Measurements from ENCODE around the gene ATXN2. TPM values are rescaled to one million over a fixed set of nuclear protein-coding genes. Genes with fewer than 3 reads are reported as not detected.

ATXN2 gene
- total and polyA plus RNA-seq, 3 experiments from 2014 or later = 27.7 to 44.9 (median 39.9) TPM

DNA sequence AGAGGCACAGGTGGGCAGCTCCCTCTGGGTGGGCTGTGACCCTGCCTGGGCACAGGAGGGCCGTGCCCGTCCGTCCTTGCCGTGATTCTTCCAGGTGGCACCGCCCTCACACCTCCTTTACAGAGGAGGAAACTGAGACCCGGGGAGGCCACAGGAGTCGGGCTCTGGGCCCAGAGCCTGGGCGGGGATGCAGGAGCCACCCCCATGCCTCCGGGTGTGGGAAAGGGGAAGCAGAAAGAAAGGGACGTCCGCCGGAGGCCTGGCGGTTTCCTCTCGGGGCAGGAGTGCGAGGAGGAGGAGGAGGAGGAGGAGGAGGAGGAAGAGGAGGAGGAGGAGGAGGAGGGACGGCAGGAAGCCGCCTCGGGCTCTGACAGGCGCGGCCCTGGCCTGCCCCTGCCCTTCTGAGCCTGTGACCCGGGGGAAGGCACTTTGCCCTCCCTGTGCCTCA is 170.4 kb downstream of the ATXN2 start:
- Histone ChIP-seq H3K36me3 (ENCODE audit: insufficient read depth, low read length) (no peaks in the 10 kb centered on the region), H3K9me3 (ENCODE audit: low read length) (no peaks in the 10 kb centered on the region), H3K4me1 (ENCODE audit: insufficient read depth, low read length) (peaks cover 98% of the 10 kb centered on the region), H3K4me3 (ENCODE audit: low read length) (no peak overlapping the region), H3K27ac (ENCODE audit: low read depth, low read length) (peak overlapping the region; percentile 43), H3K27me3 (ENCODE audit: insufficient read depth, low read length, poor library complexity, severe bottlenecking) (no peaks in the 10 kb centered on the region)
- peaks cover 83 to 95% (median 88%) of the 10 kb centered on the region in 3 donors for H3K4me1 Mint-ChIP-seq
- H3K27ac Mint-ChIP-seq = peak overlapping the region; percentile 77 to 100 (median 94)
- DNase-seq = peak in 1 of 5 donors; percentile 46
- peaks cover 0 to 1% (median 0%) of the 10 kb centered on the region in 3 donors for H3K36me3 Mint-ChIP-seq
- no peaks in the 10 kb centered on the region for H3K9me3 Mint-ChIP-seq
- POLR2A ChIA-PET = interaction anchor here (1.3 to 3.6 kb wide), 2 partner anchors 16 to 19 kb away, joined by 6 to 24 read pairs; no protein-coding TSS in a partner anchor
- H3K4me3 Mint-ChIP-seq = peak overlapping the region; percentile 35 to 92 (median 74)
- CTCF ChIA-PET = interaction anchor here (2.8 to 7.4 kb wide), 6 partner anchors 11 to 32 kb away, joined by 7 to 69 read pairs (median 26); no protein-coding TSS in a partner anchor
- no peaks in the 10 kb centered on the region for H3K27me3 Mint-ChIP-seq

DNA sequence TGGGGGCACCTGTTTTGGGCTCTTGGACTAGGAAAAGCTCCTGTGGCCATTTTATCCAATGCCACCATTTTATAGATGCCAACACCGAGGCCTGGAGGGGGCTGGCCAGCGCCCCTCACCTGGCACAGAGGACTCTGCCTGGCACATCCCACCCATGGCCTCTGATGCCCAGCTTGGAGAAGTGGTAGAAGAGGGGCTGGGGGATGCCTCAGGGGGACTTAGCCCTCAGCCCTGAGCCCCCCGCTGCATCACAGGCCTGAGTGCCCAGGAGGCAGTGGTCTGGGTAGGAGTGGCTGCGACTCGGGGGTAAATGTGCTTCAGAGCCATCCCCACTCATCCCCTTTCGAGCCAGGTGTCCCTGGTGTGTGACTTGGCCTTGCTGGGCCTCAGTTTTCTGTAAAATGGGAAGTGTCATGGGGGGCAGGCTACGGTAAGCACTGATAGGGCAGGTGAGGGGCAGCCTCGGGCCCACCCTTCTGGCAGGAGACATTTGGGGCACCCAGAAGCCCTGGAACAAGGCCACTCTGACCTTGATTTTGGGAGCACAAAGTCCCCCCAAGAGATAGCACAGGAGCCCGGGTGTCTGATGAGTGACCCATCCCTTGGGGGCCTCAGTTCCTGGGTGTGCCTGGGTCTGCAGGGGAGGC is 170.9 kb downstream of the ATXN2 start:
- Mint-ChIP-seq H3K4me1 (peaks cover 79 to 90% (median 83%) of the 10 kb centered on the region in 3 donors), H3K27me3 (no peaks in the 10 kb centered on the region), H3K36me3 (peaks cover 0 to 1% (median 0%) of the 10 kb centered on the region in 3 donors), H3K9me3 (no peaks in the 10 kb centered on the region), H3K27ac (peak overlapping the region; percentile 81 to 100 (median 96)), H3K4me3 (peak overlapping the region; percentile 23 to 92 (median 63))
- Histone ChIP-seq H3K4me1 (ENCODE audit: insufficient read depth, low read length) (peaks cover 92% of the 10 kb centered on the region), H3K36me3 (ENCODE audit: insufficient read depth, low read length) (no peaks in the 10 kb centered on the region), H3K27ac (ENCODE audit: low read depth, low read length) (peak overlapping the region; percentile 43), H3K27me3 (ENCODE audit: insufficient read depth, low read length, poor library complexity, severe bottlenecking) (no peaks in the 10 kb centered on the region), H3K4me3 (ENCODE audit: low read length) (no peak overlapping the region), H3K9me3 (ENCODE audit: low read length) (no peaks in the 10 kb centered on the region)
- CTCF ChIA-PET = interaction anchor here (3.1 to 7.4 kb wide), 5 partner anchors 15 to 31 kb away, joined by 10 to 69 read pairs (median 31); no protein-coding TSS in a partner anchor
- POLR2A ChIA-PET = interaction anchor here (1.3 kb wide), 1 partner anchor 17 kb away, joined by 6 read pairs; no protein-coding TSS in a partner anchor
- DNase-seq = no peak

DNA sequence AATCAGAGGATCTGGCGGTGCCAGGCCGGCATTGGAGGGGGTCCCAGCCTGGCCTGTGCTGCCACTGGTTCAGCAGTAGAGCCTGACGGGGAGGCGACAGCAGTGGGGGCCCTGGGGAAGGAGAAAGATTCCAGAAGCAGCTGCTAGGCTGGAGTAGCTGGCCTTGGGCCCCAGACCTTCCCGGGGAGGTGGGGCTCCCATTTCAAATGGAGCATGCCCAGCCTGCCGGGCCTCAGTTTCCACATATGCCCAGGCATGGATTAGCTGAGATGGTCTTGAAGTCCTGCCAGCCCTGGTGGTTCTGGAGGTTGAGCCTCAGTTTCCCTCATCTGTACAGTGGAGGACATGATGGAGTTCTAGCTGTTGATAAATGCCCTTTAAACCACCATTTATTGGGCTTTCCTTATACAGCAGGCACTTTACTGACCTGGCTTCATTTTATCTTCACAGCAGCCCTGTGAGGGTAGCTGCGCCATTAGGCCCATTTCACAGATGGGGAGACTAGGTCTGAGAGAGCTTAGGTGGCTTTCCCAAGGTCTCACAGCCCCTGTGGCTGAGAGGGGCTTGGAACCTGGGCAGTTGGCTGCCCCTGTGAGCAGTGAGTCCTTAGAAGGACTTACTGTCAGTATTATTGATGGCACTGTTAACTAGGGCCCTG is 171.6 kb downstream of the ATXN2 start:
- Histone ChIP-seq H3K36me3 (ENCODE audit: insufficient read depth, low read length) (no peaks in the 10 kb centered on the region), H3K4me3 (ENCODE audit: low read length) (no peak overlapping the region), H3K9me3 (ENCODE audit: low read length) (no peaks in the 10 kb centered on the region), H3K27ac (ENCODE audit: low read depth, low read length) (no peak overlapping the region), H3K27me3 (ENCODE audit: insufficient read depth, low read length, poor library complexity, severe bottlenecking) (no peaks in the 10 kb centered on the region), H3K4me1 (ENCODE audit: insufficient read depth, low read length) (peaks cover 86% of the 10 kb centered on the region)
- POLR2A ChIA-PET = interaction anchor here (0.7 to 2.1 kb wide), 3 partner anchors 7 to 17 kb away, joined by 3 to 9 read pairs (median 6); no protein-coding TSS in a partner anchor
- CTCF ChIA-PET = interaction anchor here (3.1 to 7.4 kb wide), 5 partner anchors 15 to 31 kb away, joined by 10 to 69 read pairs (median 31); no protein-coding TSS in a partner anchor
- H3K4me3 Mint-ChIP-seq = peak overlapping the region in 4 of 7 donors; percentile 15 to 77 (median 68)
- H3K9me3 Mint-ChIP-seq = no peaks in the 10 kb centered on the region
- no peaks in the 10 kb centered on the region for H3K27me3 Mint-ChIP-seq
- H3K4me1 Mint-ChIP-seq = peaks cover 76 to 88% (median 77%) of the 10 kb centered on the region in 3 donors
- no peak for DNase-seq
- peaks cover 0 to 3% (median 2%) of the 10 kb centered on the region in 3 donors for H3K36me3 Mint-ChIP-seq
- peak overlapping the region; percentile 81 to 100 (median 98) for H3K27ac Mint-ChIP-seq

DNA sequence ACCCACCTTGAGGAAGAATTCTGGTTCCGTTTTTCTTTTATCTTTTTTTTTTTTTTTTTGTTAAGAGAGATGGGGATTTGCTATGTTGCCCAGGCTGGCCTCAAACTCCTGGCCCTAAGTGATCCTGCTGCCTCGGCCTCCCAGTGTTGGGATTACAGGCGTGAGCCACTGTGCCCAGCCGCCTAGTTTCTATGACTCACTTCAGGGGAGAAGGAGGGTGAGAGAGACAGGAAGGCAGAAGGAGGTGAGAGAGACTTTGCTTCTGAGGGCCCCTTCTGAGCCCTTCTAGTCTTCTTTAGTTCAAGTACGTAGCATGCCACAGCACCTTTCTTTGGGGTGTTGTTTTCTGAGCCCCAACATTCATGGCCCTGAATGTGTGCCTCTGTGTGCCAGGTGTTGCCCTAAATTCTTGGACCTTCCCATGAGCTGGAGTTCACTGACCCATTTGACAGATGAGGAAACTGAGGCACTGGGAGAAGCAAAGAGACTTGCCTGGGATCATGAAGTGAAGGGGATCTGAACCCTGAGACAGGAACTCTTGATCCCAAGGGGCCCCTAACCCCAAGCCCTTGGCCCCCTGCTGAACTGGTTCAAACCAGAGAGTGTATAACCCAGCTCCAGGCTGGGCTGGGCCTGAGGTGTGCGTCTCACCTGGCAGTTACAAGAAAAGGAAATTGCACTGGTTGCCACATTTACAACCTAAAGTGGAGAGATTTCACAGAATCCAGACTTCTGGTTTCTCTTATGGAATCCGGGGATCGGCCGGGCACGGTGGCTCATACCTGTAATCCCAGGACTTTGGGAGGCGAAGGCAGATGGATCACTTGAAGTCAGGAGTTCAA is 172.6 kb downstream of the ATXN2 start:
- peak in 2 of 5 donors; percentile 20 to 55 for DNase-seq
- peak overlapping the region; percentile 45 to 90 (median 69) for H3K4me3 Mint-ChIP-seq
- H3K36me3 Mint-ChIP-seq = peaks cover 0 to 10% (median 2%) of the 10 kb centered on the region in 3 donors
- Histone ChIP-seq H3K4me1 (ENCODE audit: insufficient read depth, low read length) (peaks cover 76% of the 10 kb centered on the region), H3K4me3 (ENCODE audit: low read length) (no peak overlapping the region), H3K36me3 (ENCODE audit: insufficient read depth, low read length) (no peaks in the 10 kb centered on the region), H3K27me3 (ENCODE audit: insufficient read depth, low read length, poor library complexity, severe bottlenecking) (no peaks in the 10 kb centered on the region), H3K9me3 (ENCODE audit: low read length) (no peaks in the 10 kb centered on the region), H3K27ac (ENCODE audit: low read depth, low read length) (peak overlapping the region; percentile 25)
- H3K27me3 Mint-ChIP-seq = no peaks in the 10 kb centered on the region
- ChIA-PET POLR2A (interaction anchor here (0.7 to 2.1 kb wide), 2 partner anchors 8 to 18 kb away, joined by 3 to 9 read pairs; no protein-coding TSS in a partner anchor), CTCF (interaction anchor here (1.0 to 7.4 kb wide), 7 partner anchors 8 to 30 kb away, joined by 6 to 69 read pairs (median 14); no protein-coding TSS in a partner anchor)
- peaks cover 69 to 81% (median 70%) of the 10 kb centered on the region in 3 donors for H3K4me1 Mint-ChIP-seq
- H3K9me3 Mint-ChIP-seq = no peaks in the 10 kb centered on the region
- H3K27ac Mint-ChIP-seq = peak overlapping the region; percentile 93 to 100 (median 98)

DNA sequence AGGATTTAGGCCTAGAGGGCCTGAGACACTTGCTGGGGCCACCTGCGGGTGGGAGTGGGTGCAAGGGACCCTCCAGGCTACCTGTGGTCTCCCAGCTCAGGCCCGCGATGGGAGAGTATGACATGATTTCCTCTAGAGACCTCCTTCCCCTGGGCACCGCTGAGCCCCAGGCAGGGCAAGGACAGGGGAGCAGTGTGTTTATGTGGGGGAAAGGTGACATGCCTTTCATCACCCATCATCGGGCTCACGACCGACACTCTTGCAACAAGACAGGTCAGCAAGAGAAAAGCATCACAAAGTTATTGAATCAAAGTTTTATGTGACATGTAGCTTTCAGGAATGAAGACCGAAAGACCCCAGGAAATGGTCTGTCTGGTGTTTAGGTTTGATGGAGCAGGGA is 173.5 kb downstream of the ATXN2 start:
- Mint-ChIP-seq H3K27me3 (no peaks in the 10 kb centered on the region), H3K4me1 (peaks cover 63 to 76% (median 66%) of the 10 kb centered on the region in 3 donors), H3K36me3 (peaks cover 0 to 17% (median 2%) of the 10 kb centered on the region in 3 donors), H3K4me3 (peak overlapping the region; percentile 42 to 90 (median 69)), H3K9me3 (no peaks in the 10 kb centered on the region), H3K27ac (peak overlapping the region; percentile 93 to 100 (median 98))
- Histone ChIP-seq H3K4me3 (ENCODE audit: low read length) (no peak overlapping the region), H3K36me3 (ENCODE audit: insufficient read depth, low read length) (no peaks in the 10 kb centered on the region), H3K27ac (ENCODE audit: low read depth, low read length) (no peak overlapping the region), H3K4me1 (ENCODE audit: insufficient read depth, low read length) (peaks cover 67% of the 10 kb centered on the region), H3K27me3 (ENCODE audit: insufficient read depth, low read length, poor library complexity, severe bottlenecking) (no peaks in the 10 kb centered on the region), H3K9me3 (ENCODE audit: low read length) (no peaks in the 10 kb centered on the region)
- CTCF ChIA-PET = interaction anchor here (1.0 to 7.4 kb wide), 8 partner anchors 9 to 29 kb away, joined by 3 to 69 read pairs (median 11); no protein-coding TSS in a partner anchor
- POLR2A ChIA-PET = interaction anchor here (0.9 to 2.1 kb wide), 3 partner anchors 9 to 14 kb away, joined by 4 to 9 read pairs (median 5); no protein-coding TSS in a partner anchor
- DNase-seq = no peak

DNA sequence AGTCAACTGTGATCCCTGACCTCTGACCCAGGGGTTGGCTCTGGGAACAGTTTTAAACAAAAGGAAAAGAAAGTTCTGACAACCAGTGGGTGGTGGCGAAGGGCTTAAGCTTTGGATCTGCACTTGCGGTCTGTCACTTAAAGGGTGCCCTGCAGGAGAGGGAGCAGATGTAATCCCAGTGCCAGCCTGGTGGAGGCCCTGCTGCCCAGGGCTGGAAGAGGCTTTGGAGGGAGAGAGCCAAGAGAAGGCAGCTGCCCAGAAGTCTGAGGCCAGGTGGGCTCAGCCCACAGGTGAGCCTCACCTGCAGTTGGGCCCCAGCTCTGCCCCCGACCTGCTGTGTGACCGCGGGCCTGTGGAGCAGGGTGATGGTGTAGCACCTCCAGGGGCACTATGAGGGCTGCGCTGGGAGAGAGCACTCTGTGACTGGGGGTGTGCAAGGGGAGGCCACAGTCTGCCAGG is 174.3 kb downstream of the ATXN2 start:
- Mint-ChIP-seq H3K27me3 (no peaks in the 10 kb centered on the region), H3K4me3 (peak overlapping the region in 3 of 7 donors; percentile 45 to 69 (median 64)), H3K9me3 (no peaks in the 10 kb centered on the region), H3K4me1 (peaks cover 55 to 72% (median 62%) of the 10 kb centered on the region in 3 donors), H3K27ac (peak overlapping the region; percentile 93 to 100 (median 98)), H3K36me3 (peaks cover 0 to 24% (median 6%) of the 10 kb centered on the region in 3 donors)
- Histone ChIP-seq H3K36me3 (ENCODE audit: insufficient read depth, low read length) (peaks cover 7% of the 10 kb centered on the region), H3K4me3 (ENCODE audit: low read length) (no peak overlapping the region), H3K27ac (ENCODE audit: low read depth, low read length) (no peak overlapping the region), H3K4me1 (ENCODE audit: insufficient read depth, low read length) (peaks cover 59% of the 10 kb centered on the region), H3K9me3 (ENCODE audit: low read length) (no peaks in the 10 kb centered on the region), H3K27me3 (ENCODE audit: insufficient read depth, low read length, poor library complexity, severe bottlenecking) (no peaks in the 10 kb centered on the region)
- POLR2A ChIA-PET = interaction anchor here (0.9 kb wide), 2 partner anchors 10 to 13 kb away, joined by 4 to 5 read pairs; no protein-coding TSS in a partner anchor
- DNase-seq = no peak
- CTCF ChIA-PET = interaction anchor here (1.0 to 7.4 kb wide), 8 partner anchors 10 to 28 kb away, joined by 3 to 69 read pairs (median 11); no protein-coding TSS in a partner anchor

Data from CD8-positive, alpha-beta memory T cell (primary cell).